HG03097 (cell line): ENCODE data around the gene HMGCS2.
"Not testable (repeated sequence)": the region's sequence is repeated elsewhere in the genome, so short reads cannot be mapped to it uniquely, and the experiment has no call there.

ENCODE experiments used
- ATAC-seq: cut with Tn5 transposase; IDR thresholded peaks from one replicate; pipeline ENCODE4 v1.9.1; 2021; ENCODE audit not compliant: unreplicated experiment, low FRiP score

The HMGCS2 gene

GRCh38 chr1:119732465-119733168, 36.1 kb downstream of the HMGCS2 start:
- no peak for ATAC-seq

DNA sequence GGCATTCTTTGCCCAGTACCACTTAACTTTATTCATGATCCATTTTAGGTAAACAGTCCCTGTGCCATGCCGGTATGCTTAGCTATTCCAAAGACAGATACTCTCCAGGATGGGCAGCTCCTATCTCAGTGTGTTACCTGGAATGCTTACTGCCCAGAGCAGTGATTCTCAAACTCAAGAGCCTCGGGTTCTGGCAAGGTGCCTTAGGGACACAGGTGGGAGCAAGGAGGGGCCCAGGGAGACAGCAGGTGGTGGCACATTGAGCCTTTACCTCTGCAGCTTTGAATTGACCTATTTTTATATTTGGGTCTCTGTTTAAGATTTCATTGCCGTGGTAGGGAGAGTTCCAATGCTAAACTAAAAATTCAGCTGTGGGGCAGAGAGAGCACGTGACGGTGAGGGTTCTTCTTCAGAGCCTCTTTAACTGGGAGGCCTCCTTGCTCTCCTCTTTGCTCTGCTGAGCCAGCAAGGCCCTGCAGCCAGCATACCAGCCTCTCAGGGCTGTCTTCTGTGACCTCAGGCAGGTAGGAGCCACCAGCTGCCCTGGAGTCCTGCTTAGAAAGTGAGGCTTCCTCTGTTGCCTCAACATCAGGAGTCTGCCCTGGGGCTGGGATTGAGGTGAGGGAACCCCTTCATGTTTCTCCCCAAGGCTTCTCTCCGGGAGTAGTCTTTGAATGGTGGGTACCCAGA, 36.8 kb downstream of the HMGCS2 start:
- ATAC-seq, result no peak

DNA sequence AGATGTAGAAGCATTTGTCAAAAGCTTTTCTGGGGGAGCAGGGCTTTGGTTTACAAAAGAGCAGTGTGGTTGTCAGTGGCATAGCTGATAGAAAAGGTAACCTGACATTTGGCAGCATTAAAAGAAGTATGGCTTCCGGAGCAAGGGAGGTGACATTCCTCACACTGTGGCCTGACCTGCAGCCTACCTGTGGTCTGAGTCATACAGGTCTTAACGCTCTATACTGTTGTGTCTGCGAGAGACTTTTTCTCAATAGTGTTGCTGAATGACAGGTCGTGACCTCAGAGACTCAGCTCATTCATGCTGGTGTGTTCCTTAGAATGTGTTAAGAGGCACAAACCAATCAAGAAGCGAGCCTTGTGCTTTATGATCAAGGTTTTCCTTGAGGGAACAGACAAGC, 37.6 kb downstream of the HMGCS2 start:
- no peak for ATAC-seq

- no peak for ATAC-seq
Measured at GRCh38 chr1:119729044-119729443, 39.7 kb downstream of the HMGCS2 start.

DNA sequence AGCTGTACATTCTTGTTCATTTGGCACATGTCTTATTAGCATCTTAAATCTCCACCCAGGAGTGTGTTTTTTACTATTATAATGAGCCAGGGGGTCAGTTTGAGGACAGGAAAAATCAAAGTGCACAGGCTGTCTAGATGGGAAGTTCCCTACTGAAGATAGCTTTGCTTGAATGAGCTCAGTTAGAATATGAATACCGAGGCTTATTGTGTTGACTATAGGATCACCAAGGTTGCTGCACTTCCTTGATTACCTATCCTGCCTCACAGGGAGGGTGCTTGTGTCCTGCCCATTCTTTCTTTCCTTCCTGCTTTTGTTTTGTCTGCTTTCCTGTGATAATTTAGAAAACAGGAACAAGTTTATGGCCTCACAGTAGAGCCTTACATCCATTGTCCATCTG, 40.7 kb downstream of the HMGCS2 start:
- ATAC-seq, result no peak

DNA sequence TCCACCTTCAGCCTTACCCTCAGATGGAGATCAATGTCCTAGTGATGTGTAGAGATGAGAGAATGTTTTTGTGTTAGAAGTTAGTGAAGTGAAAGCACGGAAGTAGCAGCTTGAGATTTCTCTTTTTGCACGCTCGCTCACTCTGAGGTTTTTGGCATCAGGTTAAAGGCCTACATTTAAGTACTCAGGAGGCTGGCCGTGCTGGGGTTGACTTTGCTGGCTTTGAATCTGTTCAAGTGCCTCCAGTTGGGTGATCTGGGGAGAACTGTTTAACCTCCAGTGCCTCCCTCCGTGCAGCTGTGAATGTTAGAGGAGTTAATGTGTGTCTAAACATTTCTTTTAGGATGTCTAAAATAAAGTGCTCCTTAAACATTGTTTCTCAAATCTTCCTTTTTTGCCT, 43.1 kb downstream of the HMGCS2 start:
- ATAC-seq, result no peak

DNA sequence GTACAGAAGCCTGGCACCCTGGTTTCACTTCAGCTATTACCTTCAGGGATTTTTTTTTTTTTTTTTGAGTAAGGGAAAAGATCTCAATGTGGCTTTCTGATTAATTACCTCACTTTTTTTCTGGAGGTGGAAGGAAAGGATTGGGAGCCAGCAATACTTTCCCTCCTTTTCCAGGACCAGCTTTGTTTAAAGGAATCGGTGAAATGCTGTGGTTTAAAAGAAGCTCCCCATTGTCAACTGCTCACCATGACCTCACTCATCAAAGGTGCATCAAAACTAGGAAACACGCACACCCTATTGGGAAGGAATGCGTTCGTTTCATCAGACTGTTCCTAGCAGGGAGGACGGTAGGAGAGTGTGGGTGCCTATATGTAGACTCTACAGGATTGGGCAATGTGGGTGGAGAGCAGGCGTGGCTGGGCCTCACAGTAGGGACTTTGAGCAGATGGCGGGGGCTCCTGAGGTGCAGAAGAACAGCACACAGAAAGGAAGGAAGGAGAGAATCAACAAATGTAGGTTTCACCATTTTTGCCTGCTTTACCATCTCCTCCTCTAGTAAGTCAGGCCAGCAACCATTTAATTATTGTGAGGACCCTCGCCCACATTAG, 44.0 kb downstream of the HMGCS2 start:
- no peak for ATAC-seq

- no peak for ATAC-seq
Measured at GRCh38 chr1:119721896-119722295, 46.8 kb downstream of the HMGCS2 start.

DNA sequence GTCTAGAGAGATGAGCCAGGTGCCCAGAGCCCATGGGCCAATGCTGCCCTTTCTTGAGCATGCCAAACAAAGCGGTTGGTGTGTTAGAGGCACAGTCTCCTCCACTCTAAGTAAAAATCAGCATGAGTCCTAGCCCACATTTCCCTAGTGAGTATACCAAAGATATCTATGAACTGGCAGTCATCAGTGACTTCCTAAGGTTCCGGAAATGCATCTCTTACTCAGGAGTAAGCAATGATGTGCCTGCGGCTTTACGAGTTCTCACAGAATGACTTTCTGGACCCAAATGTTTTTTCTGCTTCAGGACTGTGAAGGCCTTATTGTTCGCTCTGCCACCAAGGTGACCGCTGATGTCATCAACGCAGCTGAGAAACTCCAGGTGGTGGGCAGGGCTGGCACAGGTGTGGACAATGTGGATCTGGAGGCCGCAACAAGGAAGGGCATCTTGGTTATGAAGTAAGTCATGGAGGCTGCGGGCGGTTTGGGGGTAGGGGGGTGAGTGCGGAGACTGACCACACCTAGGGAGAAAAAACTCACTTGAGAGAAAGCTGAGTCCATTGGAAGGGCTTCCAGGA, 47.8 kb downstream of the HMGCS2 start:
- ATAC-seq, result no peak

DNA sequence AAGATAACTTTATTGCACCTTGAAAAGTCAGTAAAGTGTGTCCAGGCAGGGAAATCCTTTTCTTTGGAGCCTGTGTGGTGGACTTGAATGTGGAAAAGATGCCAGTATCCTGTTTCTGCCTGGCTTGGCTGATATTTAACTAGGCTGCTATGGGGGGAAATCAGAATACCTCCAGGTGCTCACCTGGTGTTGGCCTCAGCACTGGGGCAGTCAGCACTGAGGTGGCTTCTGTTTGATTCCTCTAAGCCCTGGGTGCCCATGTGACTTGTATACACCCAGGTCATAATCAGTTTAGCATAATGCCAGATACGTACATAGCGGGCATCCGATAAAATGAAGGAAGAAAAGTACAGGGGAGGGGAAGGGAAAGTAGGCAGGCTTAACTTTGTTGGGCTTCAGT, 49.7 kb downstream of the HMGCS2 start:
- ATAC-seq, result no peak

DNA sequence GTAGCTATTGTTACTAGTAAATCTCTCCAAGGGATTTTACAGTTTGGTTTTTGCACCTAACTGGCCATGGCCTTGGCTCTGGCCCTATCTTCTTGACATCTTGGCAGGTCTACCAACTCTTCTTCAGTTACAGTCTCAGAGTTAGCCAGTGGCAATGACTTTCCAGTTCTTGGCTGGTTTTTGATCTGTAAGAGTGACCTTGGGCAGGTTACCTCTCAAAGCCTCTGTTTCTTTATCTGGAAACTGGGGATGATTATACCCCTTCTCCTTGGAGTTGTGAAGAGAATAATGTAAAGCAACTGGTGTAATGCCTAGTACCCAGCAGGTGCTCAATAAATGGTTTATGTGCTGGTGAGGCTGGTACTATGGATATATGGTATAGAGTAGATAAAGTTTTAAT, 50.3 kb downstream of the HMGCS2 start:
- no peak for ATAC-seq

DNA sequence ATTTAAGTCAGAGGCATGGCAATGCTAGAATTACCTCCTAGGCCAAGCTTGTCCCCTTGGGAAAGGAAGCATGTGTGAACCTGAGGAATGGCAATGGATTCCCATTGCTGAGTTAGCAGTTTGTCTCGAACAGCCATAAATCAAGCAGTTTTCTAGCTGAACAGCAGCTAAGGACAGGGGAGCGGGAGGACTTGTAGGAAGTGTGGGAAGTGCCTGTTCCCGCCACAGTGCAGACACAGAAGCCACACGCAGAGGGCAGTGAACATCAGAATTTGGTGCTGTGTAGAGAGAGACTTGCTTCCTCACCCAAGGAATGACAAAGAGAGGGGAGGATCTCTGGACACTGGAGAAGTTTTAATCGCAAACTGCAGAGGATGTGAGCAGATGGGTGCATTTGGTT, 53.2 kb downstream of the HMGCS2 start:
- ATAC-seq, result no peak

DNA sequence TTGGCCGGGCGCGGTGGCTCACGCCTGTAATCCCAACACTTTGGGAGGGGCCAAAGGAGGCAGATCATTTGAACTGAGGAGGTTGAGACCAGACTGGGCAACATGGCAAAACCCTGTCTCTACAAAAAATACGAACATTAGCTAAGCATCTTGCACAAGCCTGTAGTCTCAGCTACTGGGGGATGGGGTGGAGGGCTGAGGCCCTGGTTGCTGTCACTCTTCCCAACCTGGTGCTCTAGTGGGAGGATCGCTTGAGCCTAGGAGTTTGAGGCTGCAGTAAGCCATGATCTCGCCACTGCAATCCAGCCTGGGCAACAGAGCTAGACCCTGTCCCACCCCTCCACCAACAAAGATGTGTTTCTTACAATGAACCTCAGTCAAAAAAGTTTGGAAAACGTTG, 54.1 kb downstream of the HMGCS2 start:
- no peak for ATAC-seq

- no peak for ATAC-seq
Measured at GRCh38 chr1:119713749-119714456, 54.8 kb downstream of the HMGCS2 start.

DNA sequence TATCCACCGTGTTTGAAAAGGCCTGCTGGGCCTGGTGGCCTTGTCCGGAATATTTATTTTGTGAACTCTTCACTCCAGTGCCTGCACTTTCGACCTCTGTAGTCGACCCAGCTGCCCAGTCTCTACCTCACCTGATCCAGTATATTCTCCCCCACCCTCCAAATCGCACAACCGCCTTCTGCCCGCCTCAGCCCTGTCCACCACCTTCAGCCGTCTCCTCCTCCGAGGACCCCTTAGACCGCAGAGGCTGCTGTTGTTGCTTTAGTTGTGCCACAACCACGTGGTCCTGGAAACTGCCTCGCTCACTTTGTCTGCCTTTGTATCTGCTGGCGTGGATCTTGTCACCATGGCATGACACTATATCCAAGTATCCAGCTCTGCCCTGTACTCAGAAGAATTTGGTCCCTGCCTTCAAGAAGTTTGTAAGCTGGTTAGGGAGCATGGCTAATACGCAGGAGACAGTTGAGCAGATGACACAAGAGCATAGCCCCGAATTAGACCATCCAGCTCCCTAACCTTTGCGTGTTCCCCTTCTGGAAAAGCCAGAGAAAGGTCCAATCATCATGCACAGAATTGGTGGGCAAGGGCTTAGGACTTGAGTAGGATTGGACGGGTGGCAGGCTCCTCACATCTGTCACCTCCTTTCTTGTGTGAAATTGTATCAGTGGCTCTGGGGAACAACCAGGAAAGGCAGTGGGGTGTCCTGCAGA, 55.5 kb downstream of the HMGCS2 start:
- ATAC-seq, result no peak

DNA sequence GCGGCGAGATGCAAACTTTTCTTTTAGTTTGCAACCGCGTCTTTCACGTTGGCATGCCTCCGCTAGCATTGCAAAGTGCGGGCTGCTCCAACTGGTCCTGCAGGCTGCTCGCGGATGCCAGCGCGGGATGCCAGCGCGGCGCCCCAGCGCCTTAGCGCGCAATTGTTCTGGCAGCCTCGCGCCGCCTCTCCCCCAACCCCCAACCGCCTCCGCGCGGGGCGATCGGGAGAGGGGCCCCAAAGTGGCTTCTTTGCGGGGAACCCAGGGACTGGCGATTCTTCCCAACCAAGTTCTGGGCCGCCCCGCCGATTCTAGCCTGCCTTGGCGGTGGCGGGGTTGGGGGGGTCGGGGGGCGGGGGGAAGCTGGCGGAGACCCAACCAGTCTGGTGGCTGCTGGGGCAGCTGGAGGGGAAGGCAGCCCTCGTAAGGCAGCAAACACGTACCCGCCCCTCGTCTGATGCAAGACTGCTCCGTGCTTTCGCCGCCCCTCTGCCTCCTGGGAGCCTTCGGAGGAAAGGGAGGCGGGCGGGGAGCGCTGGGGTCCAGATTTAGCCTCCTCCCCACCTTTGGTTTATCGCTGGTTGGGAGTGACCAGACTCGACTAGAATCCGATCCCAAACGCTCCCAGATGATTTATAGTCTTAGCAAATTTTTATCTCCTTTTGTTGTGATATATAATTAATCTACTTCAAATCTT, 56.2 kb downstream of the HMGCS2 start:
- no peak for ATAC-seq

GRCh38 chr1:119711804-119712341, 56.8 kb downstream of the HMGCS2 start, which contains the start of gene PHGDH:
PHGDH (plus strand) TSS chr1:119711934; CDS start chr1:119712023, 89 bp downstream.
- ATAC-seq, result peak; percentile 52

GRCh38 chr1:119711356-119711803, 57.3 kb downstream of the HMGCS2 start:
- ATAC-seq, result not testable (repeated sequence)

DNA sequence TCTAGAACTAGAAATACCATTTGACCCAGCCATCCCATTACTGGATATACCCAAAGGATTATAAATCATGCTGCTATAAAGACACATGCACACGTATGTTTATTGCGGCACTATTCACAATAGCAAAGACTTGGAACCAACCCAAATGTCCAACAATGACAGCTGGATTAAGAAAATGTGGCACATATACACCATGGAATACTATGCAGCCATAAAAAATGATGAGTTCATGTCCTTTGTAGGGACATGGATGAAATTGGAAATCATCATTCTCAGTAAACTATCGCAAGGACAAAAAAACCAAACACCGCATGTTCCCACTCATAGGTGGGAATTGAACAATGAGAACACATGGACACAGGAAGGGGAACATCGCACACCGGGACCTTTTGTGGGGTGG, 62.1 kb downstream of the HMGCS2 start:
- ATAC-seq, result not testable (repeated sequence)
